DMS79 (cell line): Measurements from ENCODE around the gene RPL27.

Experiments used
- DNase-seq: peaks from one replicate; lab custom pipeline; 2025; lab: John Stamatoyannopoulos, UW

Gene RPL27

GRCh38 chr17:43051969-43052368, 53.8 kb downstream of the RPL27 start:
- DNase-seq, result no peak
